HL-60 (cell line): ENCODE measurements around the gene KATNB1.
"Not testable (repeated sequence)": the region's sequence is repeated elsewhere in the genome, so short reads cannot be mapped to it uniquely, and the experiment has no call there.

ENCODE experiments used
- GABPA ChIP-seq: IDR thresholded peaks from 2 replicates; pipeline ENCODE4 v1.6.1; 2012; ENCODE audit warnings: low read depth
- POLR2AphosphoS5 ChIP-seq: IDR thresholded peaks from 2 replicates; pipeline ENCODE4 v1.6.1; 2012; ENCODE audit warnings: low read depth
- REST ChIP-seq: IDR thresholded peaks from 2 replicates; pipeline ENCODE4 v1.6.1; 2012; ENCODE audit warnings: low read depth; ENCODE audit not compliant: insufficient replicate concordance
- SPI1 ChIP-seq: IDR thresholded peaks from 2 replicates; pipeline ENCODE4 v1.6.1; 2012; ENCODE audit warnings: low read depth, mild to moderate bottlenecking, borderline replicate concordance
- TF ChIP-seq, protein P1 (sequence below): IDR thresholded peaks from one replicate; pipeline ENCODE4 v1.5.1; 2011; ENCODE audit warnings: low read length, control low read depth, inconsistent platforms; ENCODE audit not compliant: insufficient read depth

GRCh38 chr16:57729852-57730251 is 5.7 kb upstream of the KATNB1 start:
- TF ChIP-seq, protein P1, sequence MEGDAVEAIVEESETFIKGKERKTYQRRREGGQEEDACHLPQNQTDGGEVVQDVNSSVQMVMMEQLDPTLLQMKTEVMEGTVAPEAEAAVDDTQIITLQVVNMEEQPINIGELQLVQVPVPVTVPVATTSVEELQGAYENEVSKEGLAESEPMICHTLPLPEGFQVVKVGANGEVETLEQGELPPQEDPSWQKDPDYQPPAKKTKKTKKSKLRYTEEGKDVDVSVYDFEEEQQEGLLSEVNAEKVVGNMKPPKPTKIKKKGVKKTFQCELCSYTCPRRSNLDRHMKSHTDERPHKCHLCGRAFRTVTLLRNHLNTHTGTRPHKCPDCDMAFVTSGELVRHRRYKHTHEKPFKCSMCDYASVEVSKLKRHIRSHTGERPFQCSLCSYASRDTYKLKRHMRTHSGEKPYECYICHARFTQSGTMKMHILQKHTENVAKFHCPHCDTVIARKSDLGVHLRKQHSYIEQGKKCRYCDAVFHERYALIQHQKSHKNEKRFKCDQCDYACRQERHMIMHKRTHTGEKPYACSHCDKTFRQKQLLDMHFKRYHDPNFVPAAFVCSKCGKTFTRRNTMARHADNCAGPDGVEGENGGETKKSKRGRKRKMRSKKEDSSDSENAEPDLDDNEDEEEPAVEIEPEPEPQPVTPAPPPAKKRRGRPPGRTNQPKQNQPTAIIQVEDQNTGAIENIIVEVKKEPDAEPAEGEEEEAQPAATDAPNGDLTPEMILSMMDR, result not testable (repeated sequence)
- not testable (repeated sequence) for TF ChIP-seq POLR2AphosphoS5, REST, SPI1, GABPA
